GM21717 (cell line): ENCODE results near the gene PM20D2.

ENCODE experiments used
- ATAC-seq: cut with Tn5 transposase; IDR thresholded peaks from one replicate; pipeline ENCODE4 v1.9.1; 2021; ENCODE audit warnings: mild to moderate bottlenecking, moderate library complexity; ENCODE audit not compliant: unreplicated experiment

Gene PM20D2

GRCh38 chr6:89200706-89201215 is 54.9 kb downstream of the PM20D2 start:
- ATAC-seq = no peak

GRCh38 chr6:89204096-89204495 is 58.2 kb downstream of the PM20D2 start:
- no peak for ATAC-seq

- ATAC-seq = no peak
Measured at GRCh38 chr6:89205819-89206218, 60.0 kb downstream of the PM20D2 start.

- ATAC-seq = no peak
Measured at GRCh38 chr6:89208551-89208950, 62.7 kb downstream of the PM20D2 start.

GRCh38 chr6:89209457-89209856 is 63.6 kb downstream of the PM20D2 start:
- ATAC-seq = no peak

GRCh38 chr6:89212472-89212871 is 66.6 kb downstream of the PM20D2 start:
- ATAC-seq = no peak

GRCh38 chr6:89214197-89214596 is 68.3 kb downstream of the PM20D2 start:
- ATAC-seq = no peak
